Heart right ventricle (tissue), 16 donors: ENCODE measurements around the gene ECT2L. TPM values are rescaled to one million over a fixed set of nuclear protein-coding genes. Genes with fewer than 3 reads are reported as not detected.

Source experiments
- ATAC-seq, 8 donors: fragments of 200-7000 bp; cut with Tn5 transposase; one replicate each; pipeline ENCODE4 v1.9.1; 2020; ENCODE audit warnings: mild to moderate bottlenecking in 8 of 8, moderate library complexity in 8 of 8, moderate number of reproducible peaks in 1 of 8
- DNase-seq, 2 donors: peaks; one replicate each; pipeline ENCODE4 v3.0.0-alpha.2; 2020
- H3K27ac ChIP-seq, 10 donors: fragments of 200-600 bp; sonication (generic) in 2 of 10; one replicate each; pipeline versions ENCODE4 v1.5.0 to v1.8.0; 2020 to 2022; ENCODE audit warnings: mild to moderate bottlenecking in 3 of 10
- H3K27me3 ChIP-seq, 7 donors: fragments of 200-600 bp; one replicate each; pipeline ENCODE4 v1.8.0; 2021 to 2022; ENCODE audit warnings: mild to moderate bottlenecking in 2 of 7
- H3K36me3 ChIP-seq, 9 donors: fragments of 200-600 bp; sonication (generic) in 1 of 9; one replicate each; pipeline versions ENCODE4 v1.5.0 to v1.8.0; 2020 to 2022; ENCODE audit warnings: mild to moderate bottlenecking in 2 of 9
- H3K4me1 ChIP-seq, 9 donors: fragments of 200-600 bp; sonication (generic) in 1 of 9; one replicate each; pipeline versions ENCODE4 v1.5.0 to v1.8.0; 2020 to 2022; ENCODE audit warnings: mild to moderate bottlenecking in 4 of 9
- H3K4me3 ChIP-seq, 10 donors: fragments of 200-600 bp; sonication (generic) in 2 of 10; one replicate each; pipeline versions ENCODE4 v1.5.0 to v1.8.0; 2020 to 2022; ENCODE audit warnings: mild to moderate bottlenecking in 7 of 10, moderate library complexity in 2 of 10
- H3K9me3 ChIP-seq, 11 donors: fragments of 200-600 bp in 10 of 11; sonication (generic) in 2 of 11; one replicate each; pipeline versions ENCODE4 v1.5.0 to v1.8.0; 2013 to 2022; ENCODE audit warnings: mild to moderate bottlenecking in 2 of 11, control low read depth in 1 of 11, moderate library complexity in 1 of 11
- WGBS, 2 donors: extraction: QIAGEN DNeasy Blood & Tissue Kit; methylation state at CpG; one replicate each; pipeline ENCODE4 v1.1.7; 2013; ENCODE audit warnings: inconsistent platforms in 1 of 2; 5-methylcytosine and 5-hydroxymethylcytosine counted together
- intact Hi-C, 10 donors: fragments of 100-400 bp; cut with DNase I; formaldehyde crosslinking; loops; one replicate each; pipeline versions ENCODE4 v1.11.1 to v1.14.2; 2022
- polyA plus RNA-seq, 2 donors: library from polyadenylated mRNA; stranded (reverse); fragments of 200-250 nt; gene quantifications; one replicate each; pipeline ENCODE4 v1.2.3, GENCODE V29; 2013
- total RNA-seq, 10 donors: library from RNA; stranded (reverse); fragmentation: NEBNext Ultra II Directional in 3 of 10; extraction: Animal tissue kit (Norgen Biotek cat#: 25700) in 3 of 10; gene quantifications; one replicate each; pipeline versions ENCODE4 v1.2.1 to v1.2.4, GENCODE V29; 2021 to 2023
- TF ChIP-seq, protein P1 (sequence below), 9 donors: fragments of 200-600 bp; sonication (generic) in 2 of 9; IDR thresholded peaks; one replicate each; pipeline versions ENCODE4 v1.5.0 to v1.8.0; 2021 to 2022; ENCODE audit warnings: antibody characterized with exemption in 9 of 9, mild to moderate bottlenecking in 5 of 9, moderate library complexity in 1 of 9
- donor health status: Arrhythmogenic right ventricular cardiomyopathy.
- donor health status: ischemic (EF 13 %, LVEDD 7.1; RV severe dilation, severe dysfunction).
- donor health status: healthy with polysubstance abuse.
- donor health status: DM: no; HTN: yes; CAD: no.
- donor health status: DM: no; HTN: no; CAD: no.
- donor health status: ischemic (EF 25% LVEDD 6.9; RV normal size, moderate dysfunction).
- donor health status: ischemic (EF 25% LVEDD 5.7; RV mildly dilated, moderate dysfunction).
- donor health status: healthy.
- donor health status: DM: yes; HTN: yes; CAD: no.
- donor health status: Ischemic cardiomyopathy.
- donor health status: ischemic (EF 35%, LVEDD 5.7; RV mildly dilated, moderate dysfunction).
- donor health status: nonischemic (EF 11% LVEDD 7.7; RV severe dilation, severe dysfunction).
- donor health status: DM: yes; HTN: yes; CAD: no.
- donor health status: PGD.
- donor health status: ischemic (EF 29% LVEDD 5.4; RV normal size, mild dysfunction).
- donor health status: nonischemic (EF 23%, LVEDD 6.1; RV moderate dilation, normal function).

ECT2L gene
- total and polyA plus RNA-seq, 12 donors: 0.28 to 9.9 (median 3.0) TPM

DNA sequence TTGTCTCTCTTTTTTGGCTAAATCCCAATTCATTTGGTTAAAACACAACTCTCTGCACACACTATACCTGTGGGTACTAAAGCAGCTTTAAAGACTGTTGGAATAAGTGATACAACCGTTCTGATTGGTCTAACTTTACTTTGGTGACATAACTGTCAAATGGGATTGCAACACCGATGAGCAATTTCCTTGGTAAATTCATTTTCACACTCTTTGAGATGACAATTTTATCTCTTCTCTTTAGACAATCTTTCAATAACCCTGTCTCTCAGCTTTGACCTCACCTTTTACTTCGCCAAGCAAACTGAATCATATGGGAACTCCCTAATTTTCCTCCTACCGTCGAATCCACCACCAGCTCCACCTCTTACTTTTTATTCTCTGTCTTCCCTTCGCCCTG, 60.8 kb downstream of the ECT2L start:
- no peak overlapping the region for H3K27ac ChIP-seq
- no peak overlapping the region for H3K4me3 ChIP-seq
- DNase-seq (no peak), ATAC-seq (no peak)
- WGBS, 2 donors: 83% methylated on average over 6 of the region's 6 CpGs
- H3K27me3 ChIP-seq: no peaks in the 10 kb centered on the region
- TF ChIP-seq, protein P1, sequence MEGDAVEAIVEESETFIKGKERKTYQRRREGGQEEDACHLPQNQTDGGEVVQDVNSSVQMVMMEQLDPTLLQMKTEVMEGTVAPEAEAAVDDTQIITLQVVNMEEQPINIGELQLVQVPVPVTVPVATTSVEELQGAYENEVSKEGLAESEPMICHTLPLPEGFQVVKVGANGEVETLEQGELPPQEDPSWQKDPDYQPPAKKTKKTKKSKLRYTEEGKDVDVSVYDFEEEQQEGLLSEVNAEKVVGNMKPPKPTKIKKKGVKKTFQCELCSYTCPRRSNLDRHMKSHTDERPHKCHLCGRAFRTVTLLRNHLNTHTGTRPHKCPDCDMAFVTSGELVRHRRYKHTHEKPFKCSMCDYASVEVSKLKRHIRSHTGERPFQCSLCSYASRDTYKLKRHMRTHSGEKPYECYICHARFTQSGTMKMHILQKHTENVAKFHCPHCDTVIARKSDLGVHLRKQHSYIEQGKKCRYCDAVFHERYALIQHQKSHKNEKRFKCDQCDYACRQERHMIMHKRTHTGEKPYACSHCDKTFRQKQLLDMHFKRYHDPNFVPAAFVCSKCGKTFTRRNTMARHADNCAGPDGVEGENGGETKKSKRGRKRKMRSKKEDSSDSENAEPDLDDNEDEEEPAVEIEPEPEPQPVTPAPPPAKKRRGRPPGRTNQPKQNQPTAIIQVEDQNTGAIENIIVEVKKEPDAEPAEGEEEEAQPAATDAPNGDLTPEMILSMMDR (IDR thresholded peaks at IDR 0.05): no peak
- no peaks in the 10 kb centered on the region for H3K4me1 ChIP-seq
- H3K36me3 ChIP-seq: no peaks in the 10 kb centered on the region
- intact Hi-C loops: no loop called here
- no peaks in the 10 kb centered on the region for H3K9me3 ChIP-seq

DNA sequence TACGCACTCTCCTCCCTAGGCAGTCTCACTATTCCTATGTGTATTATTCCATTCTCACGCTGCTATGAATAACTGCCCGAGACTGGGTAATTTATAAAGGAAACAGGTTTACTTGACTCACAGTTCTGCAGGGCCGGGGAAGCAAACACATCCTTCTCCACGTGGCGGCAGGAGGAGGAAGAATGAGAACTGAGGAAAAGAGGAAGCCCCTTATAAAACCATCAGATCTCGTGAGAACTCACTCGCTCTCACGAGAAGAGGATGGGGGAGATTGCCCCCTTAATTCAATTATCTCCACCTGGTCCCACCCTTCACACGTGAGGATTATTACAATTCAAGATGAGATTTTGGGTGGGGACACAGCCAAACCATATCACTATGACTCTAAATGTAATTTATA, 61.9 kb downstream of the ECT2L start:
- H3K27me3 ChIP-seq: no peaks in the 10 kb centered on the region
- H3K36me3 ChIP-seq: no peaks in the 10 kb centered on the region
- TF ChIP-seq, protein P1 (IDR thresholded peaks at IDR 0.05): no peak
- intact Hi-C loops: no loop called here
- DNase-seq: no peak
- H3K9me3 ChIP-seq: no peaks in the 10 kb centered on the region
- H3K4me3 ChIP-seq: no peak overlapping the region
- WGBS, 2 donors: 61 to 65% methylated on average over 10 of the region's 10 CpGs
- H3K4me1 ChIP-seq: peaks cover 0 to 9% (median 4%) of the 10 kb centered on the region in 9 donors
- H3K27ac ChIP-seq: no peak overlapping the region
- ATAC-seq: no peak

DNA sequence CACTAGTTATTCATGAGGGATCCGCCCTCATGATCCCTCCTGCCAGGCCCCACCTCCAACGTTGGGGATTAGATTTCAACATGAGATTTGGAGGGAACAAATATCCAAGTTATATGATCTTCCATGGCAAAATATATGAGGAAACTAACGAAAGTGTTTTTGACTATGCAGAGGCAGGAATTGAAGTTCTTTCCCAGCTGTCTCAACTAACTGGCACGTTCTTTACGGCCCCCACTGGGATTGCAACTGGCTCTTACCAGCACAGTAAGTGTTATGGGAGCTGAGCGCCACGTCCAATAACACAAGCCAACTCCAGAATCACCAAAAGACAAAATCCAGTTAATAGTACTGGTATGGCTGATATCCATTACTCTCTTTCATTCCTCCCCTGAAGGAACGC, 66.6 kb downstream of the ECT2L start:
- DNase-seq: no peak
- Histone ChIP-seq H3K36me3 (no peaks in the 10 kb centered on the region), H3K27ac (peak overlapping the region; percentile 60 to 90 (median 78)), H3K4me3 (no peak overlapping the region), H3K9me3 (no peaks in the 10 kb centered on the region), H3K4me1 (peaks cover 0 to 20% (median 7%) of the 10 kb centered on the region in 9 donors), H3K27me3 (no peaks in the 10 kb centered on the region)
- no peak for ATAC-seq
- intact Hi-C loops: loop anchor here in 1 of 10 donors (2.0 kb wide), 1 partner anchor 28 kb away; no protein-coding TSS in a partner anchor
- 73 to 77% methylated on average over 8 of the region's 8 CpGs for WGBS, 2 donors
- TF ChIP-seq, protein P1 (IDR thresholded peaks at IDR 0.05): no peak

DNA sequence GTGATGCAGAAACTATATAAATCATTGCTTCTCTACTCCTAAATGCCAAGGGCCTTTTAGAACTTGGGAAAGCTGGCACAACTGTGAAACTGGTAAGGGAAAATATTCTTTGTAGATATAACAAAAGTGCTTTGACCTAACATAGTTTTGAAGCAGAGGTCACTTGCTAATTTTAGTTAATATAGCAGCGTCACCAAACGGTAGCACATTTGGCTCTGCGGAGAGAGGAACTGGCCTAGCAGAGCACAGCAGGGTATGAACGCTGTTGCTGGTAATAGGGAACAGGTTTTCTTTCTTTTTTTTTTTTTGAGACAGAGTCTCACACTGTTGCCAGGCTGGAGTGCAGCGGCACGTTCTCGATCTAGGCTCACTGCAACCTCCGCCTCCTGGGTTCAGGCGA, 67.4 kb downstream of the ECT2L start:
- Histone ChIP-seq H3K36me3 (no peaks in the 10 kb centered on the region), H3K4me3 (no peak overlapping the region), H3K27ac (peak overlapping the region; percentile 60 to 90 (median 78)), H3K4me1 (peaks cover 0 to 25% (median 13%) of the 10 kb centered on the region in 9 donors), H3K9me3 (no peaks in the 10 kb centered on the region), H3K27me3 (no peaks in the 10 kb centered on the region)
- DNase-seq (peak; percentile 13 to 41), ATAC-seq (peak; percentile 72 to 95 (median 84))
- WGBS, 2 donors: 55 to 61% methylated on average over 9 of the region's 9 CpGs
- intact Hi-C loops: loop anchor here in 1 of 10 donors (2.0 kb wide), 1 partner anchor 29 kb away; no protein-coding TSS in a partner anchor
- TF ChIP-seq, protein P1 (IDR thresholded peaks at IDR 0.05): no peak
